ENCODE results near the gene NEUROG1.

Gene NEUROG1

GRCh38 chr5:135565725-135566421 lies 30.1 kb upstream of the NEUROG1 start:
- no peak for FAIRE-seq
- peak; percentile 56 for DNase-seq (ENCODE audit: insufficient read length, low spot score)

DNA sequence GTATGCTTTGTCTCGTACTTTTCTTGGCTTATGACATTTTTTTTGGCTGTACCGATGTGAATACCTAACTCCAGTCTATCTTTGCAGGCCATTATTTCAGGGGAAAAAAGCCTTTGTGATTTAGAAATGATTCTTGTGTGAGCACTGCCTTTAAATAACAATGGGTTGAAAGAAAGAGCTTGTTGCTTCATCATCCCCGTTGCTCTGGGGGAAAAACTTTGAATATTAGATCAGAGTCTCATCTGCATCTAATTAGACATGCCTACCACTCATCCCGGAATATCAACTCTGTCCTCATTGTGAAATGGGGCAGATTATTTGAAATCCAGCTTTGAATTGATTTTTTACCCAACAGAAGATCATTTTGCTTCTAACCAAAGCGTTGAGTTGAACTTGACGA lies 29.5 kb upstream of the NEUROG1 start:
- no peak for DNase-seq (ENCODE audit: insufficient read length, low spot score)
- FAIRE-seq: no peak
- TF ChIP-seq SPI1 (IDR thresholded peaks at IDR 0.05; ENCODE audit: low read depth, low read length) (no peak), POLR2A (IDR thresholded peaks at IDR 0.05; ENCODE audit: low read depth, low read length) (no peak), POU2F2 (IDR thresholded peaks at IDR 0.05; ENCODE audit: low read depth, low read length) (no peak), POLR2AphosphoS5 (IDR thresholded peaks at IDR 0.05; ENCODE audit: low read depth, low read length) (no peak)

More at GRCh38 chr5:135565725-135566421, 30.1 kb upstream of the NEUROG1 start:
- no peak for TF ChIP-seq TAF1 (IDR thresholded peaks at IDR 0.05; ENCODE audit: low read depth, low read length)
- no peak for TF ChIP-seq PAX5 (IDR thresholded peaks at IDR 0.05; ENCODE audit: insufficient read depth, low read length, severe bottlenecking)
- TF ChIP-seq POU2F2 (IDR thresholded peaks at IDR 0.05; ENCODE audit: low read depth, low read length): no peak
- TF ChIP-seq POLR2AphosphoS5 (IDR thresholded peaks at IDR 0.05; ENCODE audit: low read depth, low read length): no peak
- TF ChIP-seq SPI1 (IDR thresholded peaks at IDR 0.05; ENCODE audit: low read depth, low read length): no peak
- TF ChIP-seq POLR2A (IDR thresholded peaks at IDR 0.05; ENCODE audit: low read depth, low read length): no peak

- TF ChIP-seq SPI1 (IDR thresholded peaks at IDR 0.05; ENCODE audit: low read depth, low read length): no peak
- no peak for TF ChIP-seq POLR2AphosphoS5 (IDR thresholded peaks at IDR 0.05; ENCODE audit: low read depth, low read length)
- TF ChIP-seq POU2F2 (IDR thresholded peaks at IDR 0.05; ENCODE audit: low read depth, low read length): no peak
- no peak for TF ChIP-seq POLR2A (IDR thresholded peaks at IDR 0.05; ENCODE audit: low read depth, low read length)
- no peak for TF ChIP-seq PAX5 (IDR thresholded peaks at IDR 0.05; ENCODE audit: insufficient read depth, low read length, severe bottlenecking)
- no peak for TF ChIP-seq TAF1 (IDR thresholded peaks at IDR 0.05; ENCODE audit: low read depth, low read length)
- no peak for DNase-seq (ENCODE audit: insufficient read length, low spot score)
- FAIRE-seq: no peak
Observed at GRCh38 chr5:135564331-135564730, 28.6 kb upstream of the NEUROG1 start.

- TF ChIP-seq POU2F2 (IDR thresholded peaks at IDR 0.05; ENCODE audit: low read depth, low read length): no peak
- TF ChIP-seq TAF1 (IDR thresholded peaks at IDR 0.05; ENCODE audit: low read depth, low read length): no peak
- TF ChIP-seq PAX5 (IDR thresholded peaks at IDR 0.05; ENCODE audit: insufficient read depth, low read length, severe bottlenecking): no peak
- no peak for TF ChIP-seq SPI1 (IDR thresholded peaks at IDR 0.05; ENCODE audit: low read depth, low read length)
- TF ChIP-seq POLR2AphosphoS5 (IDR thresholded peaks at IDR 0.05; ENCODE audit: low read depth, low read length): no peak
- no peak for TF ChIP-seq POLR2A (IDR thresholded peaks at IDR 0.05; ENCODE audit: low read depth, low read length)
- FAIRE-seq (no peak), DNase-seq (ENCODE audit: insufficient read length, low spot score) (no peak)
Observed at GRCh38 chr5:135561266-135561665, 25.5 kb upstream of the NEUROG1 start.

GRCh38 chr5:135560858-135561257 lies 25.1 kb upstream of the NEUROG1 start:
- DNase-seq (ENCODE audit: insufficient read length, low spot score) (peak; percentile 67), FAIRE-seq (peak; percentile 82)
- TF ChIP-seq TAF1 (IDR thresholded peaks at IDR 0.05; ENCODE audit: low read depth, low read length): no peak
- peak; percentile 86 for TF ChIP-seq SPI1 (IDR thresholded peaks at IDR 0.05; ENCODE audit: low read depth, low read length)
- TF ChIP-seq POLR2AphosphoS5 (IDR thresholded peaks at IDR 0.05; ENCODE audit: low read depth, low read length): no peak

- no peak for FAIRE-seq
- DNase-seq (ENCODE audit: insufficient read length, low spot score): no peak
- TF ChIP-seq PAX5 (IDR thresholded peaks at IDR 0.05; ENCODE audit: insufficient read depth, low read length, severe bottlenecking) (no peak), POLR2AphosphoS5 (IDR thresholded peaks at IDR 0.05; ENCODE audit: low read depth, low read length) (no peak), POLR2A (IDR thresholded peaks at IDR 0.05; ENCODE audit: low read depth, low read length) (no peak), TAF1 (IDR thresholded peaks at IDR 0.05; ENCODE audit: low read depth, low read length) (no peak), SPI1 (IDR thresholded peaks at IDR 0.05; ENCODE audit: low read depth, low read length) (no peak), POU2F2 (IDR thresholded peaks at IDR 0.05; ENCODE audit: low read depth, low read length) (no peak)
Observed at GRCh38 chr5:135559354-135559753, 23.6 kb upstream of the NEUROG1 start.

DNA sequence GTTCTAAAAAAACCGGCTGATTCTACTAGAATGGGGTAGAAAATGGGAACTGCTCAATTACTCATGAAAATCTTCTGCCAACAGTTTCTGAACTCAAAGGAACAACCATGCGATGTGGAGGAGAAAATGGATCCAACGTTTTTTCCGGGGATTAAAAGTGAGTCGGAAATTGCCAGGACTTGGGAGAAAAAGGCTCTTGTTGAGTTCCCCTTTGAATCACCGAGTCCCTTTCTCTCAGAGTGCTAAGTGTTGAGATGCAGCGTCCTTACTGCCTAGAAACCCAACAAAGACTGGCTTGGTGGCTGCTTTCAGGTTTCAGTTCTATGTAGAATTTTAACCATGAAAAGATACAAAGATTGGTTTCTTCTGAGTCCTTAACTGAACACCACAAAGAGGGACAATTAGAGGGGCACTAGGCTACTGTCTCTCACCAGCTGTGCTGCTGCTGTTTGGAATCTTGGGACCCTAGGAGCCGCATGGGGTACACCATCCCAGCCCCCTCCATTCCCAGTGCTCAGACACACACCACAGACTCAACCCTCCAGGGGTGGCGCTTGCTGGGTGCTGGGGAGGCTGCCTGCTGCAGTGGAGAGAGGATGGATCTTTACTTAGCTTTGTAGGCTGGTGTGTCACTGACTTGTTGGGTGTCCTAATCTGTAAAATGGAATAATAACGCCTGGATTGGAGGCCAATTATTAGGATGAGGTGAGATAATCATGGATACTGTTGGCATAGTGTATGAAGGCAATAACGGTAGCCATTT lies 21.5 kb upstream of the NEUROG1 start:
- FAIRE-seq: no peak

GRCh38 chr5:135556620-135557019 lies 20.9 kb upstream of the NEUROG1 start:
- DNase-seq (ENCODE audit: insufficient read length, low spot score) (no peak), FAIRE-seq (no peak)
- no peak for TF ChIP-seq POLR2AphosphoS5 (IDR thresholded peaks at IDR 0.05; ENCODE audit: low read depth, low read length)
- TF ChIP-seq PAX5 (IDR thresholded peaks at IDR 0.05; ENCODE audit: insufficient read depth, low read length, severe bottlenecking): no peak
- no peak for TF ChIP-seq TAF1 (IDR thresholded peaks at IDR 0.05; ENCODE audit: low read depth, low read length)
- no peak for TF ChIP-seq POU2F2 (IDR thresholded peaks at IDR 0.05; ENCODE audit: low read depth, low read length)
- TF ChIP-seq POLR2A (IDR thresholded peaks at IDR 0.05; ENCODE audit: low read depth, low read length): no peak
- no peak for TF ChIP-seq SPI1 (IDR thresholded peaks at IDR 0.05; ENCODE audit: low read depth, low read length)

More for the DNA sequence above, 21.5 kb upstream of the NEUROG1 start:
- TF ChIP-seq SPI1 (IDR thresholded peaks at IDR 0.05; ENCODE audit: low read depth, low read length) (no peak), POLR2A (IDR thresholded peaks at IDR 0.05; ENCODE audit: low read depth, low read length) (no peak), POLR2AphosphoS5 (IDR thresholded peaks at IDR 0.05; ENCODE audit: low read depth, low read length) (no peak), TAF1 (IDR thresholded peaks at IDR 0.05; ENCODE audit: low read depth, low read length) (no peak), PAX5 (IDR thresholded peaks at IDR 0.05; ENCODE audit: insufficient read depth, low read length, severe bottlenecking) (no peak), POU2F2 (IDR thresholded peaks at IDR 0.05; ENCODE audit: low read depth, low read length) (no peak)
- no peak for DNase-seq (ENCODE audit: insufficient read length, low spot score)

DNA sequence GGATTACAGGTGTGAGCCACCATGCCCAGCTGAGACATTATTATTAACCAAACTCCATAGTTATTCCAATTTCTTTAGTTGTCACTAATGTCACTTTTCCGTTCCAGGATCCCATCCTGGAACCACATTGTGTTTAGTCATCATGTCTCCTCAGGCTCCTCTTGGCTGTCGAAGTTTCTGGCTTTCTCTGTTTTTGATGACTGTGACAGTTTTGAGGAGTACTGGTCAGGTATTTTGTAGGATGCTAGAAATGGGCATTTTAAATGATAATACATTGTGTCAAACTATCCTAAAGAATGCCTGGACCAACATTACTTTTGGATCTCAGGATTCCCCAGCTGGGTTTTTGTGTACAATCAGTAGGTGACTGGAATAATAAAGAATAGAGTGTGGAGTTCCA lies 19.8 kb upstream of the NEUROG1 start:
- TF ChIP-seq SPI1 (IDR thresholded peaks at IDR 0.05; ENCODE audit: low read depth, low read length): no peak
- no peak for TF ChIP-seq POLR2A (IDR thresholded peaks at IDR 0.05; ENCODE audit: low read depth, low read length)
- no peak for TF ChIP-seq TAF1 (IDR thresholded peaks at IDR 0.05; ENCODE audit: low read depth, low read length)
- TF ChIP-seq POU2F2 (IDR thresholded peaks at IDR 0.05; ENCODE audit: low read depth, low read length): no peak
- TF ChIP-seq POLR2AphosphoS5 (IDR thresholded peaks at IDR 0.05; ENCODE audit: low read depth, low read length): no peak
- no peak for TF ChIP-seq PAX5 (IDR thresholded peaks at IDR 0.05; ENCODE audit: insufficient read depth, low read length, severe bottlenecking)
- DNase-seq (ENCODE audit: insufficient read length, low spot score): no peak
- no peak for FAIRE-seq
